ENCODE measurements around the gene CBL.
A peak's percentile ranks its signal among the peaks of the same experiment; 100 is the strongest.
"Not testable (repeated sequence)": the region's sequence is repeated elsewhere in the genome, so short reads cannot be mapped to it uniquely, and the experiment has no call there.

CBL gene

GRCh38 chr11:119205574-119206510, at the start of gene CBL:
Gene CBL, plus strand, starts transcription at chr11:119206339. Its CDS starts 79 bp downstream, at chr11:119206418.
- peak within 1 kb of the TSS; percentile 75 for H3K27ac ChIP-seq
- peak; percentile 99 for TF ChIP-seq CTCF (conservative IDR thresholded peaks at IDR 0.05)
- no peak for TF ChIP-seq ZFX (IDR thresholded peaks at IDR 0.05)

GRCh38 chr11:119156496-119156895, 49.6 kb upstream of the CBL start:
- TF ChIP-seq CTCF (conservative IDR thresholded peaks at IDR 0.05) (no peak), ZFX (IDR thresholded peaks at IDR 0.05) (no peak)
- H3K27ac ChIP-seq = no peak overlapping the region

GRCh38 chr11:119157063-119157462, 49.1 kb upstream of the CBL start:
- no peak overlapping the region for H3K27ac ChIP-seq
- TF ChIP-seq ZFX (IDR thresholded peaks at IDR 0.05) = no peak
- no peak for TF ChIP-seq CTCF (conservative IDR thresholded peaks at IDR 0.05)

- H3K27ac ChIP-seq = no peak overlapping the region
- no peak for TF ChIP-seq ZFX (IDR thresholded peaks at IDR 0.05)
- TF ChIP-seq CTCF (conservative IDR thresholded peaks at IDR 0.05) = no peak
Measured at GRCh38 chr11:119158467-119158866, 47.7 kb upstream of the CBL start.

- TF ChIP-seq CTCF (conservative IDR thresholded peaks at IDR 0.05) (no peak), ZFX (IDR thresholded peaks at IDR 0.05) (no peak)
Measured at GRCh38 chr11:119160151-119160550, 46.0 kb upstream of the CBL start.

GRCh38 chr11:119161871-119162270, 44.3 kb upstream of the CBL start:
- TF ChIP-seq ZFX (IDR thresholded peaks at IDR 0.05) = no peak
- no peak for TF ChIP-seq CTCF (conservative IDR thresholded peaks at IDR 0.05)
- H3K27ac ChIP-seq = no peak overlapping the region

More at GRCh38 chr11:119160151-119160550, 46.0 kb upstream of the CBL start:
- H3K27ac ChIP-seq = no peak overlapping the region

- TF ChIP-seq CTCF (conservative IDR thresholded peaks at IDR 0.05) (no peak), ZFX (IDR thresholded peaks at IDR 0.05) (no peak)
- no peak overlapping the region for H3K27ac ChIP-seq
Measured at GRCh38 chr11:119166368-119167076, 39.6 kb upstream of the CBL start.

GRCh38 chr11:119167077-119167458, 39.1 kb upstream of the CBL start:
- H3K27ac ChIP-seq = not testable (repeated sequence)
